Hypothalamus (tissue), 51 donors: ENCODE measurements around the gene AMPD2.

Experiments
- DNase-seq, 51 donors: peaks; one replicate each; lab custom pipeline; 2025; lab: John Stamatoyannopoulos, UW

AMPD2 gene

GRCh38 chr1:109629372-109630030 lies 9.9 kb downstream of the AMPD2 start:
- no peak for DNase-seq

DNA sequence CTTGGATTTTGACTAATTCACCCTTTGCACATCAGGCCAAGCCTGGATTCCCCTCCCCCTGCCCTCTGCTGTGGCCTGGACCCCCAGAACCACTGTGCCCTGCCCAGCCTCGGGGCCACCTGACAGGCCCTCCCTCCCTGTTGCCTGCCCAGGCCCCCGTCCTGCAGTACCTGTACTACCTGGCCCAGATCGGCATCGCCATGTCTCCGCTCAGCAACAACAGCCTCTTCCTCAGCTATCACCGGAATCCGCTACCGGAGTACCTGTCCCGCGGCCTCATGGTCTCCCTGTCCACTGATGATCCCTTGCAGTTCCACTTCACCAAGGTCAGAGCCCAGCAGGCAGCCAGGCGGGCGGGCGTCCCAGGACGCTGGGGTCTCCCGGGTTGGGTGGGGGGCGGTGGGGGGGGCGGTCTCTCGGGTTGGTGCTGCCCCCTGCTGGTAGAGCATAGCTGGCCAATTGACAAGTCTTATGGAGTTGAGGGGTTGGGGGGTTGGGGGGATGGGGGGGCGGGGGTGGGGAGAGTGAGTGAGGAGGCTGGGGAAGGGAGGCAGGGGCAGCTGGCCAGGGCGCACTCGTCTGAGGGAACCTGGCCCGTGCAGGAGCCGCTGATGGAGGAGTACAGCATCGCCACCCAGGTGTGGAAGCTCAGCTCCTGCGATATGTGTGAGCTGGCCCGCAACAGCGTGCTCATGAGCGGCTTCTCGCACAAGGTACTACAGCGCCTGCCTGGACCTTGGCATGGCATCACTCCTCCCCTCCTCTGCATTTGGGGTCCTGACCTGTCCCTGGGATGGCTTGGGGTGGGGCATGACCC lies 10.7 kb downstream of the AMPD2 start:
- DNase-seq: peak in 1 of 51 donors; percentile 27

GRCh38 chr1:109630898-109631512 lies 11.4 kb downstream of the AMPD2 start:
- no peak for DNase-seq

DNA sequence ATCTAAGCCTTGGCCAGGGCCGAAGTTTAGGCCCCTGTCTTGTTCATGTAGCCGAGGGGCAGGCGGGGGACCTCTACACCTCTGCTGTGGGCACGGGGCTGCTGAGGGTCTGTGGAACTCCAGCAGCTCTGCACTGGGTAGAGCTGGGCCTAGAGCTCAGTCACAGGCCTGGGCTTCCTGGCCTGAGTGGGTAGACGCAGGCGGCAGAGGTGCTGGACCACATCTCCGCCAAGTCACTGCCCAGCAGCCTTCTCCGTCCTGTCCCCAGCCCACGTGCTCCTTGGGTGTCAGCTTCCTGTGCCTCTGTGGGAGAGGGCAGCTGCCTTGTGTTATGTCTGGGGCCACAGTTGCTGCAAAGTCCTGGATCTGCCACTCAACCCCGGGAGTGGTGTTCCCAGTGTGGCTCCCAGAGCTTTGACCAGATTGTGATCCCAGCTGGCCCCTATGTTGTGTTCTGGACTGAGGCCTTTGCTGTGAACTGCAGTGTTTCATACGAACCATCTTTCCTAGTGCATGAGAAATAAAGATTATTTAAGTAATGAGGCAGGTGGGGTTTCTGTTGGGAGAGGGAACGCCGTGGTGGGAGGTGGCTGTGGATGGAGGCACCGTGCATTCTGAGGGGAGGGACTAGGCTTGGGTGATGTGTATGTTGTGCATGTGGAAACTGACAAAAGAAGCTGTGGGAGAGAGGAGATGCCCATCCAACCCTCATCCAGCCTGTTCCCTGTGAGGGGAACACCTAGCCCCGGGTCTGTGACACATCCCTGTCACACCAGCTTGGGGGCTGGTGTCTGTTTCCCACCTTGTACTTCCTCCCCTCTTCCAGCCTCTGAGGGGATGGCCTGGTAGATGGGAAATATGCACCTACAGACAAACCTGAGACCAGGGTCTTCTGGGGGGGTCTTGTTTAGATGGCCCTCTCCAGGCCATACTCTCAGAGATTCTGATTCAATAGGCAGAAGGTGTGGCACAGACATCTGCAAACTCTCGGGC lies 12.2 kb downstream of the AMPD2 start:
- no peak for DNase-seq

GRCh38 chr1:109632671-109633346 lies 13.2 kb downstream of the AMPD2 start:
- DNase-seq: peak in 28 of 51 donors; percentile 25 to 80 (median 56)

- DNase-seq: no peak
Observed at GRCh38 chr1:109634292-109634691, 14.7 kb downstream of the AMPD2 start.

DNA sequence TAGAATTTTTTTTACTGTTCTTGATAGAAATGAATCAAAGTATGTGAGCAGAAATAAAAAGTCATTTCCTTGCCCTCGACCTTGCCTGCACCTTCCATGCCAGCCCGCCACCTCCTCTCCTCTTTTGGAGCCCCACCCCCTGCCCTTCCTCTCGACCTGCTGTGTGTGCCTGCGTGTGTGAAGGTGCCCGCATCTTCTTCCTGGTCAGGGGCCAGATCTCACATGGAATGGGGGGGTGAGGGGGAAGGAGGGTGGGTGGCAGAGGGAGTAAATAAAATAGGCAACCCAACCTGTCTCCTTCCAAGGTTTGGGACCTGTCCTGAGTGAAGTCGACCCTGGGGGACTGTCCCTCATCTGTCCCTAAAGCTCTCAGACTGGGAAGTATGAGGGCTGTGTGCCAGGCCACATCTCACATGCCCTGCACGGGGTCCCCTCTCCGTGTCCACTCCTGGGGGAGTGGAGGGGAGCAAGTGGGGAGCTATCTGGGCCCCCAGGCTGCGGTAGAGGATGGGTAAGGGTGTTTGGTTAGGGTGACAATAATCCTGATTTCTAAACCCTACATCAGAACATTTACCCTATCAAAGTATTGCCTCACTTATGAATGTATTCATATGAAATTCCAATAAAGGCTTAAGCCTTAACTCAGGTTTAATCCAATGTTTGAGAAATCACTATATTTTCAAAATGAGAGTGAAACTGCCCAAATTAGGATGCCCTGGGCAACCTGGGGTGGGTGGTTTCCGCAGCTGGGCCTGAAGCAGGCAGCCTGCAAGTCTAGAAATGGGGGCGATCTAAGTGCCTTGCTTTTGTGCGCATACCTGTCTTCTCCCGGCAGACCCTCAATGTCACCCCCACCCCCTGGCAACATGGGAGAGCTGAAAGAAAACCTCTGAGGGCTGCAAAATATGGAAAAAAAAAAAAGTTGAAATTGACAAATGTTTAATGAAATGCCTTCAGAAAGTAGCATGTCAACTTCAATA lies 15.4 kb downstream of the AMPD2 start:
- no peak for DNase-seq

DNA sequence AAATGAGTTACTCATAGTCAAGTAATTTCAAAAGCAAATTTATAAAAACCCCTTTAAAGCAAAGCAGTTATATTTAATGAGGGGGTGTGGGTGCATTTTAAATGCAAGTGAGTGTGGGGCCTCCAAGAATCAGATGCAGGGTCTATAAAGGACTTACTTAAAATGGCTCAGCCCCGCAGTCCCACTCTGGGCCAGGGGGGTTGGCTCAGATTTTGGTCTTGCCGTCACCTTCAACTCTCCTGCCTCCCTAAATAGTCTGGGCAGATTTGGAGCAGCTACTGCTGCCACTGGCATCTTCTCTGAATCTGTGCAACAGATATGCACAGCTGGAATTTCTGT lies 16.2 kb downstream of the AMPD2 start:
- no peak for DNase-seq

GRCh38 chr1:109636201-109636952 lies 16.7 kb downstream of the AMPD2 start:
- peak in 1 of 51 donors; percentile 46 for DNase-seq

- DNase-seq: no peak
Observed at GRCh38 chr1:109637446-109637845, 17.8 kb downstream of the AMPD2 start.

DNA sequence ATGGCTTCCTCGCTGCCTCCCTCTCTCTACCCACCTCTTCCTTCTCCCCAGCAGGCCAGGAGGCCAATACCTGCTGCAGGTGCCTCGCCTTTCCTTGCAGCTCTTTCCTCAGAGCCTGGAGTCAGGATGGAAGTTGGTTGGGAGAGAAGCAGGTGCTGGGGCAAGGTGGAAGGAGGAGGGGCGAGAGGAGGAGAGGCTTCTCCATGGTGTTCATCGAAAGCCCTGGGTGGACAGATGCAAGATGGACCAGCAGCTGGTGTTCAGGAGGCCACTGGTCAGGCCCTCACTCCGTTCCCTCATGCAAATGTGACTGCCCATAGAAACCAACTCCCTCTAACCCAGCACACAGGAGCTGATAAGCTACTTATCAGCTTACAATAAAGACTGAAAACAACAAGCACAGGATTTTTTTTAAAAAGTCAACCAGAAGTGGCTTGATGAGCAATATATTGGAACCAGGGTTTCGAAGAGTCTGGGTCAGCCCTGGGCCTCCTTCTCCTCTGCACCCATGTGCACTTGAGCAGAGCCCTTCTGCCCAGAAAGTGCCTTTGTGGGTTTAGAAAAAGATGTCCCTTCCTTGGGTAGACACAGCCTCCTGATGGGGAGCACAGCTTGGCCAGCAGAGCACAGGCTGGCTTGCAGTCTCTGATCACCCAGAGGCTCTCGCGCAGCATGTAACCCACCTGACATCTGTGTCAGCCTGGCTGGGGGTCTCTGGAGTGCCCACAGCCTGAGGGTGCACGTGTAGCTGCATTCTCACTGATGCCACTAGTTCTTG lies 19.6 kb downstream of the AMPD2 start:
- DNase-seq: no peak

DNA sequence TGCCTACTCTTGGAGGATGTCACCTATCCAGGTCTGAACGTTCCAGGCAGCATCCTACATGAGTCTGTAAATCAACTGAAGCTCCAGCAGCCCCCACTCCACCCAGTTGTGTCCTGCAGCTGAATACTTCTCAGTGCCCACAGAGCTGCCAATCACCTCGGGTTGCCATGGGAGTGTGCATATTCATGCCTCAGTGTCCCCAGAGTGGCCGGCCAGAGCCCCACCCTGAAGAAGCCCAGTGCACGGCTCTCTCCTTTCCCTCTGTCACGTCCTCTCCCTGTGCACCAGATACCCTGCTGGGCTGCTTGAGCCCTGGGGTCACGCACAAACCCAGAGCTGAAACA lies 20.2 kb downstream of the AMPD2 start:
- DNase-seq: no peak

DNA sequence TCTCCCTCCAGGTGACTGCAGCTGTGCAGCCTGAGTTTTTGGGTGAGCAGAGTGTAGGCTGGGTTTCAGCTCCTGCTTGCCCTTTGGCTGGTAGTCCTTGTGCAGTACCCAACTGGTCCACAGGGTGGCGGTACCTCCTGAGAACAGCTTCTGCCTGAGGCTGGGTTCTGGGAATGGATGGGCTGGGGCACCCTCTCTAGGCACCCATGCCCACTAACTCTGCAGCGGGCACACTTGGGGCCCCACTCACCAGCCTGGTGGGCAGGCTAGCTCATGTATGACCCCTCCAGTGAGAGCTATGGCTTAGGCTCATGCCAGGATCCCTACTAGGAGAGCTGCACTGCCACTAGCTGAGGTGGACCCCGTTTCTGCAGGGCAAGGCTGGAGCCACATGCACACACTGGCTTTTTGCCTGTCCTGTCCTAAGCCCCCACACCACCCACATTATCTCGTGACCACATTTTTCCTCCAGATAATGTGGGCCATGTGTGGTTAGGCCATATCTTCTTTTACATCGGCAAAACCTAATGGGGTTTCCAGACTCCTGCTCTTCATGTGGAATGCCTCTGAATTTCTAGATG lies 20.7 kb downstream of the AMPD2 start:
- DNase-seq: peak in 47 of 51 donors; percentile 25 to 96 (median 73)

DNA sequence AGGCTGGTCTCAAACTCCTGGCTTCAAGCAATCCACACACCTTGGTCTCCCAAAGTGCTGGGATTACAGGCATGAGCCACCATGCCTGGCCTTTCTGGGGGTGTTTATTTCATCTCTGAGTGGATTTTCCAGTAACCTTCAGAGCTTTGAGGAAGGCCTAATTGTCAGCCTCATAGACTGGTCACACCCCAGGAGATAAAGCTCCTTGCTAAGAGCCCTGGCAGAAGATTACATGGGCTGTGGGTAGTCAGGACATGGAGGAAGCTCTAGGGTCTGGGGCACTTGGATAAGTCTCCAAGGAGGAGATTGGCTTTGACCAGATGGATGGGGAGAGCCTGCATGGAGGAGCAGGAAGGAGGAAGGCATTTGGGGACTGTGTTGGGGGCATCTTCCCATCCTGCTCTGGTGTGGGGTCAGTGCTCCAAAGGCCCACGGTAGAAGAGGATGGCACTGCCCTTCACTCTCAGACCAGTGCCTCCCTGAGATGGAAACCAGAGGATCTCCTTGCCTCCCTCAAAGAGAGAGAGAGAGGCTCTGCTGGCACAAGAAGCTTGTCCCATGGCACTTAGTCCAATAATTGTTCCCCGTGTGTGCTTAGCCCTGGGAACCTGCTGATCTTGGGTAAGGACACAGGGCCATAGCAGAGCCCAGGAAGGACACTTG lies 21.6 kb downstream of the AMPD2 start:
- no peak for DNase-seq

DNA sequence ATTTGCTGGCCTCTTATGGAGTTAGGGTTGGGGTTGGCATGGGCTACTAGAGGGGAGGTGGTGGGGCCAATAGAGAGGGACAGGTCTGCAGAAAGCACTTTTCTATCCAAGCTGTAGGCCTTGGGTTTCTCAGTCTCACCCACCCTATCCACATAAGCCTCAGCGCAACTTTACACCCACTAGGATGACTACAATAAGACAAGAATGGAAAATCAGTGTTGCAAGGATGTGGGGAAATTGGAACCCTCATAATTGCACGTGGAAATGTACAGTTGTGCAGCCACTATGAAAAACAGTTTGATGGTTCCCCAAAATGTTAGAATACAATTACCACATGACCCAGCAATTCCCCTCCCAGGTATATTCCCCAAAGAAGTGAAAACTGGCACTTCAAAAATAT lies 22.2 kb downstream of the AMPD2 start:
- DNase-seq: no peak

DNA sequence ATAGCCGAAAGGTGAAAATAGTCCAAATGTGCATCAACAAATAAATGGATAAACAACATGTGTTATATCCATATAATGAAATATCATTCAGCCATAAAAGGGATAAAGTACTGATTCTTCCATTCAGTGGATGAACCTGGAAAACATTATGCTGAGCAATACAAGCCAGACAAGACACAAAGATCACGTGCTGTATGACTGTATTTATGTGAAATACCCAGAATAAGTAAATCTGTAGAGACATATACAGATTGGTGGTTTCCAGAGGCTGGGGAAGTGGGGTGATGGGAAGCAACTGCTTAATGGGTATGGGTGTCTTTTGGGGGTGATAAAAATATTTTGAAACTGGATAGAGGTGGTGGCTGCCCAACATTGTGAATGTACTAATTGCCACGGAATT lies 23.0 kb downstream of the AMPD2 start:
- DNase-seq: no peak
